ENCODE data around the gene LGI2. TPM values are rescaled to one million over a fixed set of nuclear protein-coding genes. Genes with fewer than 3 reads are reported as not detected.
"Not testable (repeated sequence)": the region's sequence is repeated elsewhere in the genome, so short reads cannot be mapped to it uniquely, and the experiment has no call there.

Gene LGI2
- total RNA-seq, 5 donors from 2014 or later (not counting 1 experiment from before 2014, with no cell fraction given) = 0.03 TPM; not detected in 4

DNA sequence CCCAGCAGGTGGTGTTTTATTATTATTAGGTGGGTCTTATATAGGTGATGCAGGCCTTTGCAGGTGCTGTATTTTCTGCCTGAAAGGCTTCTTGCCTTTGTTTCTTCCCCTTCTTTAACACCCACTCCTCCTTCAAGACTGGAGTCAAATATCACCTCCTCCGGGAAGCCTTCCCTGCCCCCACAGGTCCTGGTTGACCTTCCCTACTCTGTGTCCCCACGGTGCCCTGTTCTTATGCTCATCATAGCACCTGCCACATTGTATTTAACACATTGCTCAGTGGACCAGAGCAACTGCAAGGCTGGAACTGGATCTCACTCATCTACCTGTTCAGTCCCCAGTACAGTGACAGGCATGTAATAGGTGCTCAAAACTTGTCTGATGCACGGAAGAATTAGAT, 39.8 kb upstream of the LGI2 start:
- no peaks in the 10 kb centered on the region for H3K36me3 ChIP-seq (ENCODE audit: control insufficient read depth in 2 of 2, extremely low read depth in 1 of 2, insufficient read depth in 1 of 2, low read length in 1 of 2)
- Mint-ChIP-seq H3K27ac (no peak overlapping the region), H3K9me3 (peaks cover 0 to 2% (median 0%) of the 10 kb centered on the region in 3 donors), H3K27me3 (peaks cover 5 to 11% of the 10 kb centered on the region in 2 donors), H3K4me3 (no peak overlapping the region), H3K4me1 (no peaks in the 10 kb centered on the region), H3K36me3 (no peaks in the 10 kb centered on the region)
- H3K9me3 ChIP-seq = no peaks in the 10 kb centered on the region
- no peak overlapping the region for H3K4me3 ChIP-seq (ENCODE audit: control insufficient read depth in 1 of 2, extremely low read depth in 1 of 2, low read length in 1 of 2)
- CTCF ChIA-PET = no interaction called here
- POLR2A ChIA-PET = no interaction called here
- H3K27me3 ChIP-seq (replicated peaks in 1 of 2; ENCODE audit: control insufficient read depth in 2 of 2, extremely low read depth in 1 of 2, insufficient read depth in 2 of 2, low read length in 1 of 2) = peaks cover 0 to 11% of the 10 kb centered on the region in 2 experiments
- no peak for ATAC-seq (replicated peaks in 1 of 4)
- H3K4me1 ChIP-seq (ENCODE audit: control insufficient read depth in 1 of 2, extremely low read depth in 1 of 2, insufficient read depth in 2 of 2, low read length in 2 of 2) = no peaks in the 10 kb centered on the region
- H3K27ac ChIP-seq (ENCODE audit: low read length) = no peak overlapping the region
- WGBS (ENCODE audit: insufficient coverage) = 68% methylated on average over 2 of the region's 3 CpGs
- DNase-seq = no peak

DNA sequence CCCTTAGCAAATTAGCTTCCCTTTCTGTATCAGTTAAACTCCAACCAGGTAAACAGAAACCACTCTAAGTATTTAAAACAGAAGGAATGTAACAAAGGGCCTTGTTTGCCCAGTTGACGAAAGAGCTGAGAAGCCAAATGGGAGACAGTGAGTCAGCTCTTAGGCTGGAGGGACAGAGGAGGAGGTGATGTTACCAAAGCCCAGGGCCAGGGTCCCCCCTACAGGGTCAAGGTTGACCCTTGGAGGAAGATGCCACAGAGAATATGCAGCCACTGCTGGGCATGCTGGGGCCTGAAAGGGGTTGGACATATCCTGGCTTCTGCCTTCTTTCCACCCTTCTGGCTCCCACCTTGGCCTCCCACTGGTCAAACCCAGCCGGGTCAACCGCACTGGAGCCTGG, 38.3 kb upstream of the LGI2 start:
- WGBS (ENCODE audit: insufficient coverage) = 90% methylated on average over 1 of the region's 3 CpGs
- no peak for DNase-seq
- CTCF ChIA-PET = interaction anchor here in 1 of 2 donors (0.6 kb wide), 1 partner anchor 1377 kb away, joined by 4 read pairs; no protein-coding TSS in a partner anchor

DNA sequence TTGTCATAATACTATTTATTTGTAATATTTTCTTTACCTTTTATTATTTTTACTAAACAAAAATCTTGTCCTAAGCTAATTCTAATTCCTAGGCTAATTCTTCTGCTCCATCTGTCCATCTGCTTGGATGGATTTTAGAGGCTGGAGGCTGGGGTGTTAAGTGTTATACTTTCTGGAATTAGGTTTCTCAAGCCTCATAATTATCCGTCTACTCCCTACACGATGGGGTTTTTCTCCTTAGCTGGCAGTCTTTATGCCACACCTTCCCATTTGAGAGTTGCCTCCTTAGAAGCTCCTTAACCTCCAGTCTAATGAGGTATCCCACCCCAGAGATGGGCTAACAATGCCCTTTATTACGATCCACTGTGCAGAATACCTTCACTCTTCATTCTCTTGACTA, 37.6 kb upstream of the LGI2 start:
- DNase-seq (no peak), ATAC-seq (replicated peaks in 1 of 4) (no peak)
- Histone ChIP-seq H3K27ac (ENCODE audit: low read length) (no peak overlapping the region), H3K36me3 (ENCODE audit: control insufficient read depth in 2 of 2, extremely low read depth in 1 of 2, insufficient read depth in 1 of 2, low read length in 1 of 2) (no peaks in the 10 kb centered on the region), H3K27me3 (replicated peaks in 1 of 2; ENCODE audit: control insufficient read depth in 2 of 2, extremely low read depth in 1 of 2, insufficient read depth in 2 of 2, low read length in 1 of 2) (peaks cover 0 to 8% of the 10 kb centered on the region in 2 experiments), H3K4me3 (ENCODE audit: control insufficient read depth in 1 of 2, extremely low read depth in 1 of 2, low read length in 1 of 2) (no peak overlapping the region), H3K4me1 (ENCODE audit: control insufficient read depth in 1 of 2, extremely low read depth in 1 of 2, insufficient read depth in 2 of 2, low read length in 2 of 2) (no peaks in the 10 kb centered on the region), H3K9me3 (no peaks in the 10 kb centered on the region)
- Mint-ChIP-seq H3K9me3 (peaks cover 0 to 1% (median 0%) of the 10 kb centered on the region in 3 donors), H3K4me3 (no peak overlapping the region), H3K36me3 (no peaks in the 10 kb centered on the region), H3K4me1 (no peaks in the 10 kb centered on the region), H3K27me3 (peaks cover 5 to 11% of the 10 kb centered on the region in 2 donors), H3K27ac (no peak overlapping the region)
- POLR2A ChIA-PET = no interaction called here
- WGBS (ENCODE audit: insufficient coverage) = 86% methylated on average over 1 of the region's 3 CpGs
- CTCF ChIA-PET = no interaction called here

More for the DNA sequence above, 38.3 kb upstream of the LGI2 start:
- H3K36me3 ChIP-seq (ENCODE audit: control insufficient read depth in 2 of 2, extremely low read depth in 1 of 2, insufficient read depth in 1 of 2, low read length in 1 of 2) = no peaks in the 10 kb centered on the region
- no peak overlapping the region for H3K4me3 ChIP-seq (ENCODE audit: control insufficient read depth in 1 of 2, extremely low read depth in 1 of 2, low read length in 1 of 2)
- no peak overlapping the region for H3K27ac Mint-ChIP-seq
- H3K27ac ChIP-seq (ENCODE audit: low read length) = no peak overlapping the region
- ATAC-seq (replicated peaks in 1 of 4) = no peak
- H3K4me1 ChIP-seq (ENCODE audit: control insufficient read depth in 1 of 2, extremely low read depth in 1 of 2, insufficient read depth in 2 of 2, low read length in 2 of 2) = no peaks in the 10 kb centered on the region
- H3K9me3 Mint-ChIP-seq = peaks cover 0 to 2% (median 0%) of the 10 kb centered on the region in 3 donors
- H3K27me3 ChIP-seq (replicated peaks in 1 of 2; ENCODE audit: control insufficient read depth in 2 of 2, extremely low read depth in 1 of 2, insufficient read depth in 2 of 2, low read length in 1 of 2) = peaks cover 0 to 8% of the 10 kb centered on the region in 2 experiments
- H3K4me3 Mint-ChIP-seq = no peak overlapping the region
- peaks cover 5 to 11% of the 10 kb centered on the region in 2 donors for H3K27me3 Mint-ChIP-seq
- H3K36me3 Mint-ChIP-seq = no peaks in the 10 kb centered on the region
- H3K4me1 Mint-ChIP-seq = no peaks in the 10 kb centered on the region
- POLR2A ChIA-PET = no interaction called here
- no peaks in the 10 kb centered on the region for H3K9me3 ChIP-seq

DNA sequence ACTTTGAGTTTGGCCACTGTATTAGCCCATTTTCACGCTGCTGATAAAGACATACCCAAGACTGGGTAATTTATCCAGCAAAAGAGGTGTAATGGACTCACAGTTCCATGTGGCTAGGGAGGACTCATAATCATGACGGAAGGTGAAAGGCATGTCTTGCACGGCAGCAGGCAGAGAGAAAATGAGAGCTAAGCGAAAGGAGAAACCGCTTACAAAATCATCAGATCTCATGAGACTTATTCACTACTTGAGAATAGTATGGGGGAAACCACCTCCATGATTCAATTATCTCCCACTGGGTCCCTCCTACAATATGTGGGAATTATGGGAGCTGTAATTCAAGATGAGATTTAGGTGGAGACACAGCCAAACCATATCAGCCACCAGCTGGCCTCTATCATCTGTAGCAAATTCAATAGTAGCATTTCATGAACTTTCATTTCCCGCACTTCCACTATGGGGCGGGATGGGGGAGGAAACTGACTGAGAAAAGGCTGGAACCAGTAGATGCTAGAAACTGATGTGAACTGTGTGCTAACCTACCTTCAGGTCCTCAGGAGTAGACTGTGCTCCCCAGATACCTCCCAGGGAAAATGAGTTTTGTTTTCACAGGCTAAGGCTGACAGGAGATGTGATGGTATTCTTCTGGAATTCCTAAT, 35.3 kb upstream of the LGI2 start:
- Mint-ChIP-seq H3K4me3 (no peak overlapping the region), H3K27me3 (peaks cover 10 to 12% of the 10 kb centered on the region in 2 donors), H3K4me1 (no peaks in the 10 kb centered on the region), H3K27ac (no peak overlapping the region), H3K9me3 (no peaks in the 10 kb centered on the region), H3K36me3 (no peaks in the 10 kb centered on the region)
- Histone ChIP-seq H3K27ac (ENCODE audit: low read length) (no peak overlapping the region), H3K36me3 (ENCODE audit: control insufficient read depth in 2 of 2, extremely low read depth in 1 of 2, insufficient read depth in 1 of 2, low read length in 1 of 2) (no peaks in the 10 kb centered on the region), H3K4me1 (ENCODE audit: control insufficient read depth in 1 of 2, extremely low read depth in 1 of 2, insufficient read depth in 2 of 2, low read length in 2 of 2) (no peaks in the 10 kb centered on the region), H3K4me3 (ENCODE audit: control insufficient read depth in 1 of 2, extremely low read depth in 1 of 2, low read length in 1 of 2) (no peak overlapping the region), H3K9me3 (no peaks in the 10 kb centered on the region), H3K27me3 (replicated peaks in 1 of 2; ENCODE audit: control insufficient read depth in 2 of 2, extremely low read depth in 1 of 2, insufficient read depth in 2 of 2, low read length in 1 of 2) (peaks cover 0 to 8% of the 10 kb centered on the region in 2 experiments)
- no CpG with 5 or more reads among the region's 7 CpGs for WGBS (ENCODE audit: insufficient coverage)
- ChIA-PET POLR2A (no interaction called here), CTCF (no interaction called here)
- no peak for DNase-seq
- no peak for ATAC-seq (replicated peaks in 1 of 4)

DNA sequence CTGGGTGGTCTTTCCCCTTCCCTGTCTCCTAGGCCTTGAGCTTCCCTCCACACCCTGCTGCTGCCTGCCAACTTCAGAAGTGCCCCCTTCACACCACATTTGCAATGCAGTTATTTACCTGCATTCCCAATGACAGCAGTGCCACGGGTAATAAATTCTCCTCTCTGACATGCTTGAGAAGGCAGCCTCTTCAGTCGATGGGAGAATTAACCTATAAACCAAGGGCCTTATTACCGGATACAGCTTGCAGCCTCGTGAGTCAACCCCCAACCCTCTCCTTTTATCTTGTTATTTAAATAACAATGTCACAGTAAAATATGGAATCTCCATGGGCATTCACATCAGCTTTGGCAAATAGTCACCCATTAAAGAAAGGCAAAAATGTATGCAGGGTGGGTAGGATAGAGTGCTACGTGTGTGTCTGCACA, 34.7 kb upstream of the LGI2 start:
- Mint-ChIP-seq H3K27me3 (peaks cover 10 to 13% of the 10 kb centered on the region in 2 donors), H3K9me3 (no peaks in the 10 kb centered on the region), H3K27ac (no peak overlapping the region), H3K36me3 (no peaks in the 10 kb centered on the region), H3K4me1 (no peaks in the 10 kb centered on the region), H3K4me3 (no peak overlapping the region)
- H3K9me3 ChIP-seq = no peaks in the 10 kb centered on the region
- H3K4me3 ChIP-seq (ENCODE audit: control insufficient read depth in 1 of 2, extremely low read depth in 1 of 2, low read length in 1 of 2) = no peak overlapping the region
- POLR2A ChIA-PET = no interaction called here
- WGBS (ENCODE audit: insufficient coverage) = 39% methylated on average over 2 of the region's 5 CpGs
- H3K4me1 ChIP-seq (ENCODE audit: control insufficient read depth in 1 of 2, extremely low read depth in 1 of 2, insufficient read depth in 2 of 2, low read length in 2 of 2) = no peaks in the 10 kb centered on the region
- no peak overlapping the region for H3K27ac ChIP-seq (ENCODE audit: low read length)
- peaks cover 0 to 6% of the 10 kb centered on the region in 2 experiments for H3K27me3 ChIP-seq (replicated peaks in 1 of 2; ENCODE audit: control insufficient read depth in 2 of 2, extremely low read depth in 1 of 2, insufficient read depth in 2 of 2, low read length in 1 of 2)
- no peaks in the 10 kb centered on the region for H3K36me3 ChIP-seq (ENCODE audit: control insufficient read depth in 2 of 2, extremely low read depth in 1 of 2, insufficient read depth in 1 of 2, low read length in 1 of 2)
- ATAC-seq (replicated peaks in 1 of 4) (no peak), DNase-seq (no peak)
- CTCF ChIA-PET = no interaction called here

DNA sequence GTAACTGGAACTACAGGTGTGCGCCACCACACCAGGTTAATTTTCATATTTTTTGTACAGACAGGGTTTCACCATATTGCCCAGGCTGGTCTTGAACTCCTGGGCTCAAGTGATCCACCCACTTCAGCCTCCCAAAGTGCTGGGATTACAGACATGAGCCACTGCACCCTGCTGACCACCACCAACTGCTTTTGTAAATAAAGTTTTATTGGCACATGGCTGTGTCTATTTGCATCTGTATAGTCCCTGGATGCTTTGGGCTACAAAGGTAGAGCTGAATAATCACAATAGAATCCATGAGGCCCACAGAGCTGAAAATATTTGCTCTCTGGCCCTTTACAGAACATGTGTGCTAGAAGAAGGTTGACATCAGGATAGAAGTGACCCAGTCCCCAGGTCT, 33.7 kb upstream of the LGI2 start:
- H3K4me3 ChIP-seq (ENCODE audit: control insufficient read depth in 1 of 2, extremely low read depth in 1 of 2, low read length in 1 of 2); DNase-seq; POLR2A ChIA-PET; H3K9me3 Mint-ChIP-seq; ATAC-seq (replicated peaks in 1 of 4); H3K36me3 Mint-ChIP-seq; CTCF ChIA-PET; H3K27me3 ChIP-seq (replicated peaks in 1 of 2; ENCODE audit: control insufficient read depth in 2 of 2, extremely low read depth in 1 of 2, insufficient read depth in 2 of 2, low read length in 1 of 2); H3K4me1 ChIP-seq (ENCODE audit: control insufficient read depth in 1 of 2, extremely low read depth in 1 of 2, insufficient read depth in 2 of 2, low read length in 2 of 2); H3K27ac ChIP-seq (ENCODE audit: low read length); H3K36me3 ChIP-seq (ENCODE audit: control insufficient read depth in 2 of 2, extremely low read depth in 1 of 2, insufficient read depth in 1 of 2, low read length in 1 of 2); H3K4me1 Mint-ChIP-seq; H3K27ac Mint-ChIP-seq; H3K4me3 Mint-ChIP-seq; H3K9me3 ChIP-seq: not testable (repeated sequence)
- 88% methylated on average over 1 of the region's 1 CpG for WGBS (ENCODE audit: insufficient coverage)
- H3K27me3 Mint-ChIP-seq = peaks cover 9 to 13% of the 10 kb centered on the region in 2 donors

Measured in T-cell (primary cell).